CMK (cell line): ENCODE measurements around the gene KIDINS220.
"Not testable (repeated sequence)": the region's sequence is repeated elsewhere in the genome, so short reads cannot be mapped to it uniquely, and the experiment has no call there.

ENCODE experiments used
- DNase-seq: peaks from one replicate; pipeline ENCODE4 v3.0.0-alpha.2; 2010; ENCODE audit warnings: low read depth

Gene KIDINS220

GRCh38 chr2:8754106-8754776 is 83.2 kb downstream of the KIDINS220 start:
- DNase-seq = no peak

GRCh38 chr2:8753609-8754008 is 83.8 kb downstream of the KIDINS220 start:
- DNase-seq = no peak

- no peak for DNase-seq
Measured at GRCh38 chr2:8752385-8752784, 85.0 kb downstream of the KIDINS220 start.

- DNase-seq = no peak
Measured at GRCh38 chr2:8750221-8750620, 87.2 kb downstream of the KIDINS220 start.

- DNase-seq = no peak
Measured at GRCh38 chr2:8743261-8743660, 94.2 kb downstream of the KIDINS220 start.

DNA sequence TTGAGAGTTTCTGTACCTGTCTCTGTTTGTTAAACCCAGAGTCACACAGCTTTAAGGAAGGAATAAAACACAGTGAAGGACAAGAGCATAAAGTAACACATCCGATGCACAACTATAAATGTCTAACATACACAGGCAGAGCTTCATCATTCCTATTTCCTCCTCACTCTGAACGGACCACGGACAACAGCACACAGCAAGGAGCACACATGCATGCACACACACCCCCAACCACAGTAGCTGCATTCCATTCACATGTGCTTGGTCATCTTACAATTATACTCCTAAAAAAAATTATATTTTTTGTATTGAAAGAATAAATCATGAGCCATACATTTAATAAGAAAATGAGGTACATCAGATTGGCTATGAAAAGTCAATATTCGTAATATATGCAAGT is 97.3 kb downstream of the KIDINS220 start:
- no peak for DNase-seq

DNA sequence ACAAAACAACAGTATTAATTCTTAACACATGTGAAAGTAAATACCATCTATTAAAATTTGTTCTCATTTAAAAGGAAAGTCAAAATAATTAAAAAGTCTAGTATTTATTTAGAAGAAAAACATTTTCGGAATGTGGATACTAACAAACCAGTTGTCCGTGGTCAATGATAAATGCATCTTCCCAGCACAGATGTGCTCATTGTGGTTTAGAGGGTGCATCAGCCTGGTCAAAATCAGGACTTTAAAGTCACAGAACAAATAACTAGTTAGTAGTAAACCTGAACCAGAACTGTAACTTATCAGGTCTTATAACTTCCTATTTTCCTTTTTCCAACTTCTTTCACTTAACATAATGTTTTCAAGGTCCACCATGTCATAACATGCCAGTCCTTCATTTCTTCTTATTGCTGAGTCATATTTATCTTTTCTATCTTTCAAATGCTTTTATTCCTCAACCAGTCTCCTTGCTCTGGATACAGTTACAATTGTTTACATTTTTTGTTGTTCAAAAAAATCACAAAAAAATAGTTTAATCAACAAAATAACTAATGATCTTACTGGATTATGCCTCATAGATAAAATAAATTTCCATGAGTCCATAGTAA is 99.7 kb downstream of the KIDINS220 start:
- no peak for DNase-seq

DNA sequence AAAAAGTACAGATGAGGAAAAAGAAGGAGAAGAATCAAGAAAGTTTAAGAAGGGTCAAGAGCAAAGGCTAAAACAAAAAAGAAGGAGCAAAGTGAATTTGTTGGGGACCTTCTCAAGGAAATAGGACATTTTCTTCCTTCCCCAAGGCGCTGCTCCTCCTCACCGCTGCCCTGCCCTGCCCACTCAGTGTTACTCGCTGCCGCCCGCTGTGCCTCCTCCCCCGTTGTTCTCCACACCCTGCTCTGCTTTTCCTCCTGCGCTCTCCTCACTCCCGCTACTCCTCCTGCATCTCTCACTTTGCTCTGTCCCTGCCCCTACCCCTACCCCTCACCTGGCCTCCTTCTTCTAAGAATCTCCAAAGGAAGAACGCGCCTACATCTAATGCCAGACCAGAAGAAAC is 104.8 kb downstream of the KIDINS220 start:
- DNase-seq = no peak

DNA sequence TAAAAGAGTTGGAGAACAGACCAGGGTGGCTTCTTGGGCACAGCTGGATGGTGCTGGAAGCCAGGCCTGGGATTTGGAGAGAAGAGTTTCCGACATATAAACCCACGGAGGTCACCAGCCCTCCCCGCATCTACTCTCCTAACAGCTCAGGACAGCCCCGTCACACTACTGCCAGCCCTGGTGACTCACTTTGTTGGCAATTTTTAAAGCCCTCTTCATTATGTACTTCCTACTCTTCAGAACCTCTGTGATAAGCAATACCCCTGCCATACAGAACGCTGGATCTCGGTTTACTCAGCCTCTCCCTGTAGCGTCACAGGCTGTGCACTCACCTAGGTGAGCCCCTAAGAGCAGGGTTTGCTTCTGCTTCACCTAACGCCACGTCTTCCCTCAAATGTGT is 107.5 kb downstream of the KIDINS220 start:
- no peak for DNase-seq

DNA sequence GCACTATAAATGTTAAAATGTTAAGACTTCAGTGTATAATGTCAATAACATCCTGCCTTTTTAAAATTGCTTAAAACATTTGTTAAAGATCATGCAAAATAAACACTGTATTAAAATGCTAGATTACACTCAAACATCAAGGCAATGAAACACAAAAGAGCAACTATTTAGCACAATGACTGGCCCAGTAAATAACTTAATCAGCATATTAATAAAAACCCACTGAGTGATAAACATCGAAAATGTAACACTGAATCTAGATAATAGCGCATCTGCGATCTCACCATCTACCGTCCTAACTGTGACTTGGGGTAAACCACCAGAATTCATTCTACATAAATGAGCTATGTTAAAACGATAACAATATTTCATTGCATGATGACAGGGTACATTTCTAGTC is 108.3 kb downstream of the KIDINS220 start:
- not testable (repeated sequence) for DNase-seq

DNA sequence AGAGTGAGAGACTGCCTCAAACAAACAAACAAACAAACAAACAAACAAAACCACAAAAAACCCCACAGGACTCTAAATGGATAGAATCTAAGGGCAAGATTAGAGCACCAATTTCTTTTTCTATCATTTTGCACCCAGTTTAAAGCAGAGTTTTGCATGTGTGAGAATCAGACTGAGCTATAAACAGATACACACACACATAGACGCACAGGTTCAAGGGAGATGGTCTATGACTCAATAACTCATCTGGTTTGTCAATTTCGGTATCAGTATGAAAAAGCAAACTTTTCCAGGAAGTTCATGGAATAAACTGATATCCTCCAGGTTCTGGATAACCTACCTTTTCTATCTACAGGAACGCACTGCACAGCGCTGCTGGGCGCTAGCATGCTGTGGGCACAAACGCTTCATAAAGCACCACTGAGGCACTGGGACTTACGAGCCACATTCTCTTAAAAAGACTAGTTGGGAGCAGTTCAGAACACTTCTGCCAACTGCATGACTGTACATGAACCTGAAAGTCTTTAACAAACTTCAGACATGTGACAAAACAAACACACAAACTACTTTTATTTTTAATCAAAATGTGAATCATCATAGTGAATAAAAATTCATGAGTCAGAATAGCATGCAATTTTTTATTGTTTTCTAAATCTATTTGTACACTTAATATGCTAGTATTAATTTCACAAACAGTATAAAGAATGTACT is 109.0 kb downstream of the KIDINS220 start:
- DNase-seq = no peak

GRCh38 chr2:8725838-8726237 is 111.6 kb downstream of the KIDINS220 start:
- no peak for DNase-seq

DNA sequence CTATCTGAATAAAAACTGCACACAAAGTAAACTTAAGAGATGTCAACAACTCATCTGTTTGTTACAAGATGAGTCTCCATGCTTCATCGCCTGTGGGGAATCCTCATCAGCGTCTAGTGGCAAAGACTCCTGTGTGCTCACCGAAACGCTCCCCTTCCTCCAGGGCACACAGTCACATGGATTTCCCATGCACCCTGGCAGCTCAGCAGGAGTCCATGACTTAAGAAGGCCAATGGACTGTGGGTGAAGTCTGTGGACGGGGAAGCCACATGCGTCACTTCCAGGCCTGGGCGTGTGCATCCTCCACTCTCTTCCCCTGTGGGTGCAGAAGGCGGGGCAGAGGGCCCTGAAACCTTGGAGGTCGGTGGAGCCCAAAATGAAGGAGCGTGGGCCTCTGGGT is 114.4 kb downstream of the KIDINS220 start:
- no peak for DNase-seq

DNA sequence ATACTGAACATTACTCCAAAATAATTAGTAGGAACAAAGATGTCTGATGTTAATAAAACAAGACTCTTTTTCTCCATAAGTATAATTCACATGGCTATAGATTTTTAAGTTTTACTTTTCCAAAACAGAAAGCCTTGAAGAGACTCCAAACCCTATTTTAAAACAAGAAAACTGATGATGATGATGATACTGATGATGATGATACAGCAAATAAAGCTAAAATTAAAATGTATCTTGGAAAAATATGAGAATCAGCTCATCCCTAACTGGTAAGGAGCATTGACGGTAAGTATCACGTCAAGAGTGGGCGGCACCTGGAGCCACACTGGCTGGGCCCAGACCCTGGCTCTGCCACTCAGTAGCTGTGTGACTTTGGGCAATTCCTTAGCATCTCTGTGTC is 116.0 kb downstream of the KIDINS220 start:
- DNase-seq = no peak

DNA sequence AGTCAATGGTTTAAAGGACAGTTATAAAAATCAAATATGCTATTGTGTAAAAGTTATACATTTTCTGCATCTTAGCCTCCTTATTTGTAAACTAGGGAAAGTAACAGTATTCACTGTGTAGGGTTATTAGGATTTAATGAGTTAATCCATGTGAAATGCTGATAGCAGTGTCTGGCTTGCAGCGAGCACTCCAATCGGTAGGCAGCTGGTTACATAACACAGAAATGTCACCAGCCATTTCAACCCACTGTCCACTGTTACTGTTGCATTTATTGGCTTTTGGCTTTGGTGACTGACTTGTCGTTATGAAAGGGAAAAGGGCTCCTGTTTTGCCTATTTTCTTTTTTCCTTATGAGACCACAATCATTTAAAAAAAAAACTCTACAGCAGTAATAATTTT is 116.7 kb downstream of the KIDINS220 start:
- no peak for DNase-seq

GRCh38 chr2:8719528-8719927 is 117.9 kb downstream of the KIDINS220 start:
- DNase-seq = no peak

GRCh38 chr2:8714971-8715370 is 122.4 kb downstream of the KIDINS220 start:
- no peak for DNase-seq

DNA sequence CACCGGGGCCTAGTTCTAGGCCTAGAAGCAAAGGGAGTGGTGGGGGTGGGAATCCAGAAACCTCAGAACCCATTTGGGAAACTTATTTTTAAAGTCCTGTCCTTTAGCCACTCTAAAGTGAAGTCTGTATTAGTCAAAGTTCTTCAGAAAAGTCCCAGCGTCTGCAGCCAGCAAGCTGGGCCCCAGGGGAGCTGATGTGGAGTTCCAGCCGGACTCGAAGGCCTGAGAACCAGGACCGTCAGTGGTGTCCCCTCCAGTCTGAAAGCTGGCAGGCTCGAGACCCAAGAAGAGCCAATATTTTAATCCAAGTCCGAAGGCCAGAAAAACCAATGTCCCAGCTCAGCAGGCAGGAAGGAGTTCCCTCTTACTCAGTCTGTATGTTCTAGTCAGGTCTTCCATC is 123.1 kb downstream of the KIDINS220 start:
- DNase-seq = no peak

DNA sequence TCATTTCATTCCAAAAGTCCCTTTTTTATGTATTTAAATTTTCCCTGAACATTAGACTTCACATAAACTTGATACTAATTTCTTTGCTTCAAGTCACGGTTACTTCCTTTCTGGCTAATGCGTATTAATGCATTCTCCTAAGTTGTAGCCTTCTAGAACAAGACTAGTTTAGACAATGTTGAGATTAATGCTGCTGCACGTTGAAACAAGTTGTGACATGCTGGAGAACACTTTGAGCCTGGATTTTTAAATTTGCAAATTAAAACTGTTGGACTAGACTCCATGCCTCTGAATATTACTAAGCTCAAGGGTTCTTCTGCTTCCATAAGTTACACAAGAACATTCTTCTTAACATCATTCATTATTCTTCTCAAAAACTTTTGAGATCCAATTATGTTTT is 126.5 kb downstream of the KIDINS220 start:
- no peak for DNase-seq

DNA sequence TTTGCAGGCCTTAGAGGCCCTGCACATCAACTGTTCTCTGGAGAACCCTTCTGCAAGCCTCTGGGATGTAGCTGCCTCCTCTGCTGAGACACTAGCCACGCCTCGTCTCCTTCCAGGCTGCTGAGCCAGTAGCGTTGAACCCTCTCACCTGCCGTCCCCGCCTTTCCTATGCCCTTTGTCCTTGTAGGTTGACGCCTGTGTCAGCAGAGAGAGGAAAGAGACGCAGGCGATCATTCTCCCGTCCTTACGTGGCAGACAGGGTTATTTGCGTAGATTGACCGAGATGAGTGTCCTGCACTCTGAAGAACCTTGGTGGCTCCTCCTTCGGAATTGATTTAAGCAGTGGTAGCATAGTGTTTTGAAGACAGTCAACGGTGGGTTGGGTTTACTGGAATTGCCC is 127.8 kb downstream of the KIDINS220 start:
- no peak for DNase-seq

DNA sequence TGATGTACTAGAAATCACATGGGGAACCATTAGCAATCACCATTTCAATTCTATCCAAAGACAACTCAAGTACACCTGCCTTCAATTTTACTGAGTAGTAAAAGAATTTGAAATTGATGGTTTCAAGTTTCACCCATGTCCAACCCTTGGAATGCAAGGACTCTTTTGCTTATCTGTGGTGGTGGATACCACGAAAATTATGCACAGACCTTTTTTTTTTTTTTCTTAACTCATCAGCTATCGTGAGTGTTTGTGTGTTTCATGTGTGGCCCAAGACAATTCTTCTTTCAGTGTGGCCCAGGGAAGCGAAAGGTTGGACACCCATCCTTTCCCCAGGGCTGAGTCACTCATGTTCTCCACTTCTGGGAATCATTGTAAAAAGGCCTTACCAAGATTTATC is 132.5 kb downstream of the KIDINS220 start:
- DNase-seq = no peak

DNA sequence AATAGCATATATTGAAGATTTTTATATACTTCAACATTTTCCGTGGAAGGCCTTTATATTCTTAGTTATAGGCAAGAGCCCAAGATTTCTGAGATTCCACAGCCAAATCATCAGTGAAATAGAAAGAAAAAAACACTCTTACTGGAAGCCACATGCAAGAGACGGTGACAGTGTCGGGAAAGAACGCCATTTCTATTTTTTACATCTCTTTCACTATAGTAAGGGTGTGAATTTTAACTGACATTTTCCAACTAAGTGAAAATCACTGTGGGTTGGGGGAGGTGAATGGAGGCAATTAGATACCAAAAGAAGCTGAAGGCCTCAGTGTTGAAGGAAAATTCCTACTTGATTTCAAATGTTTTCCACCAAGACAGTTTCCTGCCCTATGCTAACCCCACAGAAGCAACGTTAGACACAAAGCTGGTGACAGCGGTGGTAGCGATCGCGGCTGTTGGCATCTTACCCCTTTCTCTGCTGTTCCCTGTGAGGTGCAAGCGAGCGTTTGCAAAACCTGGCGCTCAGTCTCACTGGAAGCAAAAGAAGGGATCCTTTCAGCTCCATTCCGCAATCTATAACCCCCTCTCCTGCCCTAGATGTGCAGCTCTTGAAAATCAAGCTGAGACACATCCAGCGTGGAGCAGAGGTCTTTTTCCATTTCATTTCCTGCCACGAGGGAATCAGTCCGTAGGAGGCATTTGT is 135.6 kb downstream of the KIDINS220 start:
- no peak for DNase-seq

DNA sequence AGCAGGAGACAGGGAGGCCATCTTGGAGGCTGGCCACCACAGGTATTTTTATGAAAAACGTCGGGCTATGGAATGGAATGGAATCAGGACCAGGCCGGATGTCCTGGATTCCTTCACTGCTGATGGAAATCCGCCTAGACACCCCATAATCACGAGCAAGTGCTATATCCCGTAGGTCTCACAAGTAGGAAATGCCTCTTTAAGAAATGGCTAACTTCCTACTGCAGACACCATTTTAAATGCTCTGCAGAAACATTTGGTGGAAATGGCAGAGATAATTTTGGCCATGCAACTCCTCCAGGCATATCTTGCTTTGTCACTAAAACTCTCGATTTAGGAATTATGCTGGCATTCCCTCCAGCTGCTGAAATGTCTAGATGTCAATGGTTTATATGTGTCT is 137.6 kb downstream of the KIDINS220 start:
- DNase-seq = no peak
